A549 (cell line): Measurements from ENCODE around the gene NRXN3. TPM values are rescaled to one million over a fixed set of nuclear protein-coding genes. Genes with fewer than 3 reads are reported as not detected.

ENCODE experiments used
- ATAC-seq, 2 experiments: fragments of 200-7000 bp in 1 of 2; fragments of >200 bp in 1 of 2; cut with Nextera tagmentation in 1 of 2; cut with Tn5 transposase in 1 of 2; 3 replicates each; pipeline versions ENCODE4 v1.8.0 to v1.9.1; 2018 to 2020; ENCODE audit warnings: mild to moderate bottlenecking in 1 of 2, moderate library complexity in 1 of 2
- CTCF ChIA-PET: fragments of 300-600 bp; sonication (Branson Sonifier 250); formaldehyde crosslinking; extraction: SDS; loops from one replicate; lab custom pipeline; 2021; ENCODE audit warnings: antibody characterized with exemption, inconsistent platforms; lab: Yijun Ruan, JAX
- POLR2A ChIA-PET: fragments of 350-600 bp; formaldehyde crosslinking; extraction: SDS; loops from one replicate; lab custom pipeline; 2021; ENCODE audit warnings: antibody characterized with exemption, inconsistent platforms; lab: Yijun Ruan, JAX
- DNase-seq, 2 experiments: peaks; one replicate each; pipeline versions ENCODE4 v3.0.0 to v3.0.0-alpha.2; 2011 to 2016; ENCODE audit warnings: low read depth in 1 of 2, low spot score in 1 of 2
- FAIRE-seq: peaks from 2 replicates; lab custom pipeline; 2011; peaks lifted over from hg19 to GRCh38; lab: Jason Lieb, UNC
- H3K27ac ChIP-seq, 2 experiments: fragments of >200 bp; sonication (Bioruptor Twin); formaldehyde crosslinking; 3 replicates each; pipeline ENCODE4 v1.5.1; 2016 to 2017
- H3K4me1 ChIP-seq: fragments of >200 bp; sonication (Bioruptor Twin); formaldehyde crosslinking; 3 replicates; pipeline ENCODE4 v1.6.1; 2016
- H3K4me2 ChIP-seq: fragments of >200 bp; sonication (Bioruptor Twin); formaldehyde crosslinking; 3 replicates; pipeline ENCODE4 v1.6.1; 2016
- H3K4me3 ChIP-seq: fragments of >200 bp; sonication (Bioruptor Twin); formaldehyde crosslinking; 3 replicates; pipeline ENCODE4 v1.5.1; 2016
- H3K9me3 ChIP-seq: fragments of >200 bp; sonication (Bioruptor Twin); formaldehyde crosslinking; 3 replicates; pipeline ENCODE4 v1.6.1; 2016
- CBX2 ChIP-seq: fragments of 200-600 bp; sonication (generic); IDR thresholded peaks from 2 replicates; pipeline ENCODE4 v1.6.1; 2016; ENCODE audit warnings: low read depth, mild to moderate bottlenecking, borderline replicate concordance
- EHMT2 ChIP-seq: fragments of 200-600 bp; sonication (generic); IDR thresholded peaks from 2 replicates; pipeline ENCODE4 v1.6.1; 2016; ENCODE audit warnings: antibody characterized with exemption, low read depth, mild to moderate bottlenecking, moderate library complexity
- EP300 ChIP-seq, 2 experiments: fragments of >200 bp; sonication (Bioruptor Twin); formaldehyde crosslinking; IDR thresholded peaks; 2 replicates in 1 of 2; 3 replicates in 1 of 2; pipeline ENCODE4 v1.6.1; 2016 to 2017
- ESRRA ChIP-seq: fragments of 150-350 bp; IDR thresholded peaks from 2 replicates; pipeline ENCODE4 v1.6.1; 2014; ENCODE audit warnings: mild to moderate bottlenecking, low read length, borderline replicate concordance
- FOSL2 ChIP-seq, 2 experiments: fragments of 450-650 bp in 1 of 2; fragments of >200 bp in 1 of 2; sonication (Bioruptor Twin) in 1 of 2; formaldehyde crosslinking; IDR thresholded peaks; 2 replicates each; pipeline versions ENCODE4 v1.5.0 to v1.6.1; 2016 to 2020; ENCODE audit warnings: mild to moderate bottlenecking in 1 of 2, moderate library complexity in 1 of 2
- JUN ChIP-seq, 2 experiments: fragments of >200 bp; sonication (Bioruptor Twin); formaldehyde crosslinking; IDR thresholded peaks; 2 replicates in 1 of 2; 3 replicates in 1 of 2; pipeline ENCODE4 v1.6.1; 2016 to 2017
- MAFK ChIP-seq: fragments of 450-650 bp; IDR thresholded peaks from 2 replicates; pipeline ENCODE4 v1.6.1; 2014; ENCODE audit not compliant: partially characterized antibody
- NPAS2 ChIP-seq: fragments of 250-450 bp; sonication (Bioruptor Pico); IDR thresholded peaks from 2 replicates; pipeline ENCODE4 v1.8.0; 2022; ENCODE audit warnings: mild to moderate bottlenecking, moderate library complexity, borderline replicate concordance
- PBX3 ChIP-seq: IDR thresholded peaks from 2 replicates; pipeline ENCODE4 v1.6.1; 2012
- RCOR1 ChIP-seq: fragments of 150-350 bp; IDR thresholded peaks from 2 replicates; pipeline ENCODE4 v1.6.1; 2014; ENCODE audit warnings: antibody characterized with exemption, low read length, low read depth
- SMC3 ChIP-seq: fragments of >200 bp; sonication (Bioruptor Twin); formaldehyde crosslinking; IDR thresholded peaks from 3 replicates; pipeline ENCODE4 v1.6.1; 2018; ENCODE audit warnings: inconsistent platforms
- TP53 ChIP-seq: fragments of 250-450 bp; sonication (Bioruptor Pico); IDR thresholded peaks from 2 replicates; pipeline ENCODE4 v1.5.0; 2021; ENCODE audit warnings: mild to moderate bottlenecking, moderate library complexity
- WGBS: methylation state at CpG from one replicate; pipeline ENCODE4 v1.1.6; 2017; ENCODE audit errors: missing lambda C conversion rate; 5-methylcytosine and 5-hydroxymethylcytosine counted together
- polyA plus RNA-seq, 4 experiments: library from polyadenylated mRNA; depleted of rRNA in 3 of 4; stranded (reverse); fragments of >200 nt; fragmentation: RNase III in 1 of 4; extraction: RNeasy Plus Mini Kit Qiagen cat#74134 plus additional on column Dnase treatment in 1 of 4; gene quantifications; 2 replicates in 3 of 4; 3 replicates in 1 of 4; pipeline ENCODE4 v1.2.3, GENCODE V29; 2011 to 2017
- TF ChIP-seq, protein P1 (sequence below): IDR thresholded peaks from 2 replicates; pipeline ENCODE4 v1.6.1; 2012
- TF ChIP-seq, protein P2 (sequence below): fragments of 250-450 bp; sonication (Bioruptor Pico); IDR thresholded peaks from 2 replicates; pipeline ENCODE4 v1.5.0; 2021; ENCODE audit warnings: mild to moderate bottlenecking, moderate library complexity, borderline replicate concordance

The NRXN3 gene
- polyA plus RNA-seq, 2 of the 4 experiments (the other 2 are of a cell fraction): 0.62 to 2.3 TPM

DNA sequence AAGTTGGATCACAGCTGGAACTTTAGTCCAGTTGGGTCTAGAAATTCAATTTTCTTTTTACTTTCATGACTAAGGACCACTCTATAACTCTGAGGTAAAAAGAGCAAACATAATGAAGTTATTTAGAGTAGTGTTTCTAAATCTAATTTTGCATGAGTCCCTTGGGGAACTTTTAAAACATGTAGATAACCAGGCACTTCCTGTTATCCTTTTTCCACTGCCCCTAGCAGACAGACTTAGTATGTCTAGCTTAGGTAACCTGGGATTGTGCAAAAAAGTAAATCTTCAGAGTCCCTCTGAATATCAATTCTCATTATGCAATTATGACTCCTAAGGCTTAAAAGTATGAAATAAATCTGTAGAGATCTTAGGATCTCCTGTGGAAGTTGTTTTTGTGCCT is 1669.9 kb downstream of the NRXN3 start:
- TF ChIP-seq, protein P1, sequence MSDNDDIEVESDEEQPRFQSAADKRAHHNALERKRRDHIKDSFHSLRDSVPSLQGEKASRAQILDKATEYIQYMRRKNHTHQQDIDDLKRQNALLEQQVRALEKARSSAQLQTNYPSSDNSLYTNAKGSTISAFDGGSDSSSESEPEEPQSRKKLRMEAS: no peak
- TF ChIP-seq RCOR1: no peak
- no peak for TF ChIP-seq PBX3
- no peak for TF ChIP-seq SMC3

GRCh38 chr14:79840831-79841230 is 1670.7 kb downstream of the NRXN3 start:
- Histone ChIP-seq H3K4me2 (no peak overlapping the region), H3K9me3 (no peaks in the 10 kb centered on the region), H3K4me1 (no peaks in the 10 kb centered on the region), H3K4me3 (no peak overlapping the region), H3K27ac (no peak overlapping the region)
- TF ChIP-seq, protein P2, sequence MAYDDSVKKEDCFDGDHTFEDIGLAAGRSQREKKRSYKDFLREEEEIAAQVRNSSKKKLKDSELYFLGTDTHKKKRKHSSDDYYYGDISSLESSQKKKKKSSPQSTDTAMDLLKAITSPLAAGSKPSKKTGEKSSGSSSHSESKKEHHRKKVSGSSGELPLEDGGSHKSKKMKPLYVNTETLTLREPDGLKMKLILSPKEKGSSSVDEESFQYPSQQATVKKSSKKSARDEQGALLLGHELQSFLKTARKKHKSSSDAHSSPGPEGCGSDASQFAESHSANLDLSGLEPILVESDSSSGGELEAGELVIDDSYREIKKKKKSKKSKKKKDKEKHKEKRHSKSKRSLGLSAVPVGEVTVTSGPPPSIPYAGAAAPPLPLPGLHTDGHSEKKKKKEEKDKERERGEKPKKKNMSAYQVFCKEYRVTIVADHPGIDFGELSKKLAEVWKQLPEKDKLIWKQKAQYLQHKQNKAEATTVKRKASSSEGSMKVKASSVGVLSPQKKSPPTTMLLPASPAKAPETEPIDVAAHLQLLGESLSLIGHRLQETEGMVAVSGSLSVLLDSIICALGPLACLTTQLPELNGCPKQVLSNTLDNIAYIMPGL (CRISPR knock-in tag): no peak
- WGBS: 29% methylated on average over 2 of the region's 2 CpGs
- FAIRE-seq (no peak), ATAC-seq (no peak), DNase-seq (no peak)
- ChIA-PET CTCF (interaction anchor here (0.9 kb wide), 1 partner anchor 31 kb away, joined by 3 read pairs; no protein-coding TSS in a partner anchor), POLR2A (interaction anchor here (0.6 kb wide), 1 partner anchor 218 kb away, joined by 3 read pairs; no protein-coding TSS in a partner anchor)

More for the DNA sequence above, 1669.9 kb downstream of the NRXN3 start:
- FAIRE-seq: no peak
- Histone ChIP-seq H3K4me1 (no peaks in the 10 kb centered on the region), H3K4me3 (no peak overlapping the region), H3K4me2 (no peak overlapping the region), H3K27ac (no peak overlapping the region), H3K9me3 (no peaks in the 10 kb centered on the region)
- ATAC-seq: no peak
- CTCF ChIA-PET: no interaction called here
- POLR2A ChIA-PET: interaction anchor here (0.6 kb wide), 1 partner anchor 218 kb away, joined by 3 read pairs; no protein-coding TSS in a partner anchor
- DNase-seq: no peak

DNA sequence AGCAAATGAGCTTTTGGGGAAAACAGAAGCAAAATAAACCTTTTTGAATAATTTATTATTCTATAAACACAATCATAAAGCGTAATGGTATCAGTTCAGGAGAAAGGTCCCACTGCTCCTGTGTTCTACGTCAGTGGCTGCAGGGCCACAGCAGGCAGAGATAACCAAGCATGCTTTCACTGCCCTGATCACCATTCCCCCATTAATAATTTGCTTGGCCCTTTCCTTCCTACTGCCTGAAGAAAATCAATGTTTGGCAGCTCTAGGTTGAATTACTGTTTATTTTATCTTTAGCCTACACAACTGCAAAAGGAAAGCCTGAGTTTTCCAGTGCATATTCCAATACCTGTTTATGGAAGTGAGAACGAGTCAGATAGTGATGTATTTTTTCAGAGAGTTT is 1671.3 kb downstream of the NRXN3 start:
- DNase-seq: no peak
- no peak for FAIRE-seq
- CTCF ChIA-PET: interaction anchor here (0.9 kb wide), 1 partner anchor 32 kb away, joined by 3 read pairs; no protein-coding TSS in a partner anchor
- no peak overlapping the region for H3K4me3 ChIP-seq
- POLR2A ChIA-PET: no interaction called here
- no peak overlapping the region for H3K4me2 ChIP-seq
- H3K4me1 ChIP-seq: no peaks in the 10 kb centered on the region
- no peaks in the 10 kb centered on the region for H3K9me3 ChIP-seq
- H3K27ac ChIP-seq: no peak overlapping the region
- TF ChIP-seq EHMT2 (no peak), EP300 (IDR thresholded peaks at IDR 0.05) (no peak), TP53 (CRISPR knock-in tag) (no peak), ESRRA (no peak), NPAS2 (CRISPR knock-in tag) (no peak), CBX2 (no peak)
- no peak for ATAC-seq
- WGBS: 42% methylated on average over 3 of the region's 3 CpGs

DNA sequence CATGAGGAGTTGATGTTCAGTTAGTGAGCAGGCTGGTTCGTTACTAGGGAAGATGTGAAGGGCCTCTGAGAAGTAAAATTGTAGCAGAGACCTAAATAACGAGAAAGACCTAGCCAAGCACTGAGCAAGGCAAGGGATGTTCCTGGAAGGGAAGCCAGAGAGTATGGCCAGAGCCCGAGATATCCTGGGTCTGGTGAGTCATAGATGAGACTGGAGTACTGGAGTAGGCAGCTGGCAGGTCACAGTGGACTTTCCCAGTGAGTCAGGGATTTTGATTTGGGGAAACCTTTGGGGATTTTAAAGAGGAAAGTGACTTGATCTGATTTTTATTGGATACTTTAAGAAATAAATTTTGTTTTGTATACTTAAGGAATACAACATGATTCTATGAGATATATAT is 1672.1 kb downstream of the NRXN3 start:
- DNase-seq (peak; percentile 20), ATAC-seq (peak; percentile 76 to 81; a peak in 5 of 6 replicates), FAIRE-seq (no peak)
- TF ChIP-seq FOSL2 (IDR thresholded peaks at IDR 0.05): no peak
- TF ChIP-seq FOSL2 (CRISPR knock-in tag; IDR thresholded peaks at IDR 0.05): peak; percentile 59
- TF ChIP-seq JUN (IDR thresholded peaks at IDR 0.05): no peak
- no peak for TF ChIP-seq MAFK
- TF ChIP-seq, all 56 proteins: peak for 1
- Histone ChIP-seq H3K9me3 (no peaks in the 10 kb centered on the region), H3K4me1 (no peaks in the 10 kb centered on the region), H3K4me3 (no peak overlapping the region), H3K27ac (no peak overlapping the region), H3K4me2 (no peak overlapping the region)
- POLR2A ChIA-PET: no interaction called here
- 8% methylated on average over 3 of the region's 3 CpGs for WGBS
- CTCF ChIA-PET: no interaction called here
